ENCODE measurements around the gene SMCO3. TPM values are rescaled to one million over a fixed set of nuclear protein-coding genes. Genes with fewer than 3 reads are reported as not detected.

The SMCO3 gene
- total and polyA plus RNA-seq, 2 of the 13 experiments (the other 11 are each of a cell fraction or from before 2014, with no cell fraction given): 0.29 to 0.42 TPM

DNA sequence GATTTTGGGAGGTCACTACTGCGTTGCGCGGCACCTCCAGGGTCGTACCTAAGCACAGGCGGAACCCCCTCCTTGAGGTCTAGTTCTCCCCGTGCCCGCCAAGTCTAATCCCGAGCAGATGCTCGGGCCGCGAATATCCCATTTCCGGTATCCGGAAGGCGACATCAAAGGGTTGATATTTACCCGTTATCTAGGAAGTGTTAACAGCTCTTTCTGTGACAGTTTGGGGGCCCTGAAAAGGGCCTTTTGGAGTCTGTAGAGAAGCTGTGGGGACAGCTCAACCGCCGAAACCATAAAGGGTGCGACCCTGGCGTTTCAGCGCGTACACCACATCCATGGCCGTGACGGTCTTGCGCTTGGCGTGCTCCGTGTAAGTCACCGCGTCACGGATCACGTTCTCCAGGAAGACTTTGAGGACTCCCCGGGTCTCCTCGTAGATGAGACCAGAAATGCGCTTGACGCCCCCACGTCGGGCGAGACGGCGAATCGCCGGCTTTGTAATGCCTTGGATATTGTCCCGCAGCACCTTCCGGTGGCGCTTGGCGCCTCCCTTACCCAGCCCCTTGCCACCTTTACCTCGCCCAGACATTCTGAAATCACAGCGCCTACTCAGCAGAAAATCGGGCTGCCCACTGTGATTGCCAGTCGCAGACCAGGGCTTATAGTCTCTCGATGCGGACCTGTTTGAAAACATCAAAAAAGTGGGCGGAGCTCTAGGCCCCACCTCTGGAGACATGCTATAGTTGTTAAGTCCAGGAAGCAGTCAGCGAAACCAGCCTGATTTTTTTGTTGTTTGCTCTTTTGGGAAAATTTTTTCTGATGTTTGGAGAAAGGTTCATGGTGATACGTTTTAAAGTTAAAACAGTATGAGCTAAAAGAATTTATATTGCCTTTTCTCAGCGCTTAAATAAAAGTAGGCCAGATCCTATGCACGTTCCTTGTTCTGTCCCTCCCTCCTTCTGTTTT, 43.2 kb downstream of the SMCO3 start (continued):
- TF ChIP-seq, protein P1, sequence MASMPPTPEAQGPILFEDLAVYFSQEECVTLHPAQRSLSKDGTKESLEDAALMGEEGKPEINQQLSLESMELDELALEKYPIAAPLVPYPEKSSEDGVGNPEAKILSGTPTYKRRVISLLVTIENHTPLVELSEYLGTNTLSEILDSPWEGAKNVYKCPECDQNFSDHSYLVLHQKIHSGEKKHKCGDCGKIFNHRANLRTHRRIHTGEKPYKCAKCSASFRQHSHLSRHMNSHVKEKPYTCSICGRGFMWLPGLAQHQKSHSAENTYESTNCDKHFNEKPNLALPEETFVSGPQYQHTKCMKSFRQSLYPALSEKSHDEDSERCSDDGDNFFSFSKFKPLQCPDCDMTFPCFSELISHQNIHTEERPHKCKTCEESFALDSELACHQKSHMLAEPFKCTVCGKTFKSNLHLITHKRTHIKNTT (CRISPR knock-in tag; IDR thresholded peaks at IDR 0.05): no peak
- peak; percentile 79; the same call in 1 of the 2 replicates for TF ChIP-seq HOXA5 (CRISPR knock-in tag; IDR thresholded peaks at IDR 0.05)
- 0 out of 2 replicates have a peak, but pooled peaks have one; percentile 50 for TF ChIP-seq SKIL (CRISPR knock-in tag; IDR thresholded peaks at IDR 0.05; ENCODE audit: borderline replicate concordance)
- TF ChIP-seq ZNF44 (CRISPR knock-in tag; IDR thresholded peaks at IDR 0.05): 0 out of 2 replicates have a peak, but pooled peaks have one; percentile 62
- TF ChIP-seq, protein P2, sequence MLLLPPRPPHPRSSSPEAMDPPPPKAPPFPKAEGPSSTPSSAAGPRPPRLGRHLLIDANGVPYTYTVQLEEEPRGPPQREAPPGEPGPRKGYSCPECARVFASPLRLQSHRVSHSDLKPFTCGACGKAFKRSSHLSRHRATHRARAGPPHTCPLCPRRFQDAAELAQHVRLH (CRISPR knock-in tag; IDR thresholded peaks at IDR 0.05; ENCODE audit: borderline replicate concordance, low read depth): peak; percentile 84; the same call in 1 of the 2 replicates
- peak; percentile 58; the same call in 1 of the 2 replicates for TF ChIP-seq ZNF543 (CRISPR knock-in tag; IDR thresholded peaks at IDR 0.05)
- peak; percentile 35; the same call in 1 of the 2 replicates for TF ChIP-seq HIVEP1 (CRISPR knock-in tag; IDR thresholded peaks at IDR 0.05)
- TF ChIP-seq ZNF710 (CRISPR knock-in tag; IDR thresholded peaks at IDR 0.05; ENCODE audit: borderline replicate concordance): no peak
- peak; percentile 7; the same call in 1 of the 2 replicates for TF ChIP-seq PHF21A (CRISPR knock-in tag; IDR thresholded peaks at IDR 0.05)
- TF ChIP-seq SP5 (CRISPR knock-in tag; IDR thresholded peaks at IDR 0.05; ENCODE audit: borderline replicate concordance, low read depth): peak; percentile 82
- TF ChIP-seq ELF1 (CRISPR knock-in tag; IDR thresholded peaks at IDR 0.05): peak; percentile 53
- peak; percentile 52; the same call in 1 of the 2 replicates for TF ChIP-seq ERF (CRISPR knock-in tag; IDR thresholded peaks at IDR 0.05)
- TF ChIP-seq, protein P3, sequence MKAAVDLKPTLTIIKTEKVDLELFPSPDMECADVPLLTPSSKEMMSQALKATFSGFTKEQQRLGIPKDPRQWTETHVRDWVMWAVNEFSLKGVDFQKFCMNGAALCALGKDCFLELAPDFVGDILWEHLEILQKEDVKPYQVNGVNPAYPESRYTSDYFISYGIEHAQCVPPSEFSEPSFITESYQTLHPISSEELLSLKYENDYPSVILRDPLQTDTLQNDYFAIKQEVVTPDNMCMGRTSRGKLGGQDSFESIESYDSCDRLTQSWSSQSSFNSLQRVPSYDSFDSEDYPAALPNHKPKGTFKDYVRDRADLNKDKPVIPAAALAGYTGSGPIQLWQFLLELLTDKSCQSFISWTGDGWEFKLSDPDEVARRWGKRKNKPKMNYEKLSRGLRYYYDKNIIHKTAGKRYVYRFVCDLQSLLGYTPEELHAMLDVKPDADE (CRISPR knock-in tag; IDR thresholded peaks at IDR 0.05): no peak
- peak; percentile 54; the same call in 1 of the 2 replicates for TF ChIP-seq POGK (CRISPR knock-in tag; conservative IDR thresholded peaks at IDR 0.05)
- no peak for TF ChIP-seq ZNF496 (CRISPR knock-in tag; IDR thresholded peaks at IDR 0.05; ENCODE audit: insufficient replicate concordance)
- no peak for TF ChIP-seq ZNF619 (CRISPR knock-in tag; IDR thresholded peaks at IDR 0.05)
